ENCODE data around the gene ROGDI.

DNA sequence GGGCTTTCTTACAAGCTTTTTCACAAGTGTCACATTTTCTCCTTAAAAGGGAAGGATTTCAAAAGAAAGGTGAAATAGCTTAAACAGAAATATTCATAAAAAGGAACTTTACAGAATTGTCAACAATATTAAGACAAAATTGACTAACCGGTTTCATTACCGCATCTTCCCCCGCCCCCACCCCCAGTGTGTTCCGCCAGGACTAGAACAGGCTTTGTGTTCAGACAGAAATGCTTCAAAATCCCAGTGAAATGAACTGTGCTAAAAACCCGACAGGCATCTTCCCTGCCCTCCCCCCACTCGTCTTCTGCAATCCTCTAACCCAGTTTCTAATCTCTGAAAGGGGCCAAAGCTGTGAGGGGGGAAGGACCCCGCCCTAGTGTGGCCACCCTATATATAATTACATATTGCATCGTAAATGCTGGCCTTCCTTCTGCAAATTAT is 990 bp upstream of the ROGDI start:
- TF ChIP-seq POLR2A (IDR thresholded peaks at IDR 0.05; ENCODE audit: low read length): no peak
- no peak for TF ChIP-seq GATA1 (IDR thresholded peaks at IDR 0.05; ENCODE audit: low read depth, low read length)

Data from erythroblast (primary cell).